IMR-90 (cell line): Measurements from ENCODE around the gene ARMC3. TPM values are rescaled to one million over a fixed set of nuclear protein-coding genes. Genes with fewer than 3 reads are reported as not detected.
"Not testable (repeated sequence)": the region's sequence is repeated elsewhere in the genome, so short reads cannot be mapped to it uniquely, and the experiment has no call there.

Experiments used
- ATAC-seq: fragments of 200-7000 bp; cut with Tn5 transposase; 2 replicates; pipeline ENCODE4 v1.9.1; 2020; ENCODE audit warnings: low read depth, mild to moderate bottlenecking, moderate library complexity
- BruUV-seq: library from RNA; stranded (reverse); fragments of 400-500 nt; replicated peaks from 2 replicates; lab custom pipeline; 2021; lab: Mats Ljungman, UMichigan
- CTCF ChIA-PET: fragments of 300-600 bp; formaldehyde crosslinking; extraction: SDS; loops from one replicate; lab custom pipeline; 2021; ENCODE audit warnings: antibody characterized with exemption; lab: Yijun Ruan, JAX
- POLR2A ChIA-PET: fragments of 300-600 bp; sonication (Branson Sonifier 250); formaldehyde crosslinking; loops from one replicate; lab custom pipeline; 2022; ENCODE audit warnings: antibody characterized with exemption; ENCODE audit not compliant: unreplicated experiment; lab: Charles Lee
- DNase-seq: peaks from one replicate; pipeline ENCODE4 v3.0.0; 2013
- H2AFZ ChIP-seq: replicated peaks from 2 replicates; pipeline ENCODE3; 2013; ENCODE audit warnings: low read length, mild to moderate bottlenecking; ENCODE audit not compliant: poor library complexity
- H2AK5ac ChIP-seq: 2 replicates; pipeline ENCODE4 v1.6.1; 2013; ENCODE audit warnings: low read depth, low read length, inconsistent platforms
- H2AK9ac ChIP-seq: replicated peaks from 2 replicates; pipeline ENCODE3; 2013; ENCODE audit warnings: mild to moderate bottlenecking, low read depth, low read length, moderate library complexity; ENCODE audit not compliant: poor library complexity
- H2BK120ac ChIP-seq: 2 replicates; pipeline ENCODE4 v1.6.1; 2013; ENCODE audit warnings: low read depth, low read length, inconsistent platforms
- H2BK15ac ChIP-seq: 3 replicates; pipeline ENCODE4 v1.6.1; 2013; ENCODE audit warnings: low read depth, low read length, inconsistent platforms
- H2BK20ac ChIP-seq: 2 replicates; pipeline ENCODE4 v1.6.1; 2013; ENCODE audit warnings: low read depth, mild to moderate bottlenecking, inconsistent platforms, low read length, moderate library complexity
- H2BK5ac ChIP-seq: 2 replicates; pipeline ENCODE4 v1.6.1; 2013; ENCODE audit warnings: mild to moderate bottlenecking, low read depth, low read length, inconsistent platforms; ENCODE audit not compliant: poor library complexity, severe bottlenecking
- H3K14ac ChIP-seq: replicated peaks from 2 replicates; pipeline ENCODE4 v1.6.1; 2013; ENCODE audit warnings: low read depth, low read length, inconsistent platforms
- H3K18ac ChIP-seq: 2 replicates; pipeline ENCODE4 v1.6.1; 2013; ENCODE audit warnings: low read depth, low read length, control low read depth
- H3K23ac ChIP-seq: 2 replicates; pipeline ENCODE4 v1.6.1; 2013; ENCODE audit warnings: low read depth, low read length, inconsistent platforms
- H3K27ac ChIP-seq: 2 replicates; pipeline ENCODE4 v1.5.1; 2013; ENCODE audit warnings: mild to moderate bottlenecking, control low read depth, low read length; ENCODE audit not compliant: insufficient read depth
- H3K27me3 ChIP-seq: 2 replicates; pipeline ENCODE4 v1.6.1; 2013; ENCODE audit warnings: low read length; ENCODE audit not compliant: control insufficient read depth, insufficient read depth
- H3K36me3 ChIP-seq: 2 replicates; pipeline ENCODE4 v1.6.1; 2013; ENCODE audit warnings: low read length, mixed read lengths; ENCODE audit not compliant: control insufficient read depth, insufficient read depth
- H3K4ac ChIP-seq: 2 replicates; pipeline ENCODE4 v1.6.1; 2013; ENCODE audit warnings: low read depth, low read length, inconsistent platforms
- H3K4me1 ChIP-seq: 2 replicates; pipeline ENCODE4 v1.6.1; 2013; ENCODE audit warnings: low read length, mixed read lengths; ENCODE audit not compliant: control insufficient read depth, insufficient read depth
- H3K4me2 ChIP-seq: 2 replicates; pipeline ENCODE4 v1.6.1; 2013; ENCODE audit warnings: low read depth, mild to moderate bottlenecking, control low read depth, low read length, moderate library complexity
- H3K4me3 ChIP-seq: 2 replicates; pipeline ENCODE4 v1.5.1; 2013; ENCODE audit warnings: low read depth, mild to moderate bottlenecking, control low read depth, low read length, moderate library complexity; ENCODE audit not compliant: insufficient read depth
- H3K56ac ChIP-seq: 2 replicates; pipeline ENCODE4 v1.6.1; 2013; ENCODE audit warnings: low read length, inconsistent platforms; ENCODE audit not compliant: insufficient read depth; ENCODE audit errors: extremely low read depth
- H3K79me1 ChIP-seq, 2 experiments: 2 replicates each; pipeline ENCODE4 v1.6.1; 2013; ENCODE audit warnings: low read length in 2 of 2, inconsistent platforms in 1 of 2, low read depth in 1 of 2
- H3K9ac ChIP-seq: 2 replicates; pipeline ENCODE4 v1.6.1; 2013; ENCODE audit warnings: low read depth, low read length, control low read depth
- H3K9me1 ChIP-seq: 2 replicates; pipeline ENCODE4 v1.6.1; 2013; ENCODE audit warnings: low read length, inconsistent platforms; ENCODE audit not compliant: insufficient read depth
- H3K9me3 ChIP-seq: 2 replicates; pipeline ENCODE4 v1.6.1; 2013; ENCODE audit warnings: low read length; ENCODE audit not compliant: control insufficient read depth, insufficient read depth
- H4K20me1 ChIP-seq: 2 replicates; pipeline ENCODE4 v1.6.1; 2013; ENCODE audit warnings: low read length, inconsistent platforms; ENCODE audit not compliant: insufficient read depth
- H4K5ac ChIP-seq: 2 replicates; pipeline ENCODE4 v1.6.1; 2013; ENCODE audit warnings: mild to moderate bottlenecking, low read depth, low read length, control low read depth
- H4K8ac ChIP-seq, 2 experiments: 2 replicates each; pipeline ENCODE4 v1.6.1; 2013; ENCODE audit warnings: low read depth in 2 of 2, low read length in 2 of 2, control low read depth in 1 of 2, inconsistent platforms in 1 of 2
- H4K91ac ChIP-seq: 2 replicates; pipeline ENCODE4 v1.6.1; 2013; ENCODE audit warnings: low read depth, low read length, inconsistent platforms; ENCODE audit not compliant: insufficient read depth
- MXI1 ChIP-seq: IDR thresholded peaks from 2 replicates; pipeline ENCODE4 v1.6.1; 2012; ENCODE audit warnings: low read depth, mild to moderate bottlenecking, low read length, moderate library complexity, borderline replicate concordance
- POLR2A ChIP-seq: IDR thresholded peaks from 2 replicates; pipeline ENCODE4 v1.6.1; 2012; ENCODE audit warnings: mild to moderate bottlenecking, low read depth, low read length
- WGBS, 2 experiments: methylation state at CpG; one replicate each; pipeline versions ENCODE4 v1.1.5 to v1.1.7; 2013; ENCODE audit warnings: missing lambda C conversion rate in 2 of 2; ENCODE audit not compliant: insufficient read length in 1 of 2; ENCODE audit errors: extremely low coverage in 2 of 2; 5-methylcytosine and 5-hydroxymethylcytosine counted together
- dilution Hi-C: fragments of 300-500 bp; cut with HindIII; formaldehyde crosslinking; loops from one replicate; pipeline ENCODE4 v1.14.3; 2018; ENCODE audit warnings: low sequenced_read_pairs; ENCODE audit not compliant: unreplicated experiment
- in situ Hi-C: fragments of 300-500 bp; cut with MboI; formaldehyde crosslinking; loops from 3 replicates; pipeline ENCODE4 v1.14.3; 2019; ENCODE audit warnings: low sequenced_read_pairs, inconsistent platforms, mixed read lengths
- intact Hi-C: fragments of 100-400 bp; cut with micrococcal nuclease; formaldehyde crosslinking; loops from 2 replicates; pipeline ENCODE4 v1.10.0; 2022
- polyA plus RNA-seq, 3 experiments: library from polyadenylated mRNA; depleted of rRNA; stranded (reverse); fragments of >200 nt; gene quantifications; 2 replicates each; pipeline ENCODE4 v1.2.3, GENCODE V29; 2012; ENCODE audit warnings: low replicate concordance in 1 of 3
- total RNA-seq: library from RNA; depleted of rRNA; stranded (reverse); fragments of >200 nt; gene quantifications from 2 replicates; pipeline ENCODE4 v1.2.3, GENCODE V29; 2012

ARMC3 gene
- total and polyA plus RNA-seq, 2 of the 4 experiments (the other 2 are of a cell fraction) = not detected

- TF ChIP-seq POLR2A (no peak), MXI1 (no peak)
Measured at GRCh38 chr10:23063973-23064812, 136.3 kb downstream of the ARMC3 start (continued).

DNA sequence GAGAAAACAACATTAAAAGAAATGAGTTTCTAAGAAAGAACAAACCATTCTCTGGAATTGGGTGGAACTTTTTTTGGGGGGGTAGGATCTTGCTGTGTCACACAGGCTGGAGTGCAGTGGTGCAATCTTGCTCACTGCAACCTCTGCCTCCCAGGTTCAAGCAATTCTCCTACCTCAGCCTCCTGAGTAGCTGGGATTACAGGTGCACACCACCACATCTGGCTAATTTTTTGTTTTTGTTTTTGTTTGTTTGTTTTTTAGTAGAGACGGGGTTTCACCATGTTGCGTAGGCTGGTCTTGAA, 136.9 kb downstream of the ARMC3 start:
- H3K4me1 ChIP-seq, H2AK5ac ChIP-seq, H2BK120ac ChIP-seq, H4K8ac ChIP-seq, H3K4ac ChIP-seq, H2BK15ac ChIP-seq, H2BK20ac ChIP-seq, in situ Hi-C loops, H3K79me1 ChIP-seq, H3K27me3 ChIP-seq, H3K23ac ChIP-seq, H3K56ac ChIP-seq, H3K18ac ChIP-seq, H4K5ac ChIP-seq, H3K9me1 ChIP-seq, H4K91ac ChIP-seq, ATAC-seq, H3K4me3 ChIP-seq, H3K9ac ChIP-seq, BruUV-seq, DNase-seq, CTCF ChIA-PET, H3K9me3 ChIP-seq, H3K14ac ChIP-seq, H2BK5ac ChIP-seq, H3K27ac ChIP-seq, H3K4me2 ChIP-seq, H3K36me3 ChIP-seq, H2AK9ac ChIP-seq, H2AFZ ChIP-seq, POLR2A ChIA-PET, dilution Hi-C loops, H4K20me1 ChIP-seq: not testable (repeated sequence)
- no CpG with 5 or more reads among the region's 2 CpGs for WGBS, 2 experiments
- intact Hi-C loops = loop anchor here (5.0 kb wide), 2 partner anchors 1062 to 1987 kb away; partner anchors contain the start of gene DNAJC1
